K562 (cell line): ENCODE results near the gene SIK3. TPM values are rescaled to one million over a fixed set of nuclear protein-coding genes. Genes with fewer than 3 reads are reported as not detected.

Experiments used
- ARID1B ChIP-seq: fragments of 450-650 bp; IDR thresholded peaks from 2 replicates; pipeline ENCODE4 v1.6.1; 2016; ENCODE audit warnings: antibody characterized with exemption, mild to moderate bottlenecking, inconsistent platforms
- C11orf30 ChIP-seq: fragments of 450-650 bp; IDR thresholded peaks from 2 replicates; pipeline ENCODE4 v1.6.1; 2016; ENCODE audit warnings: low read depth, mild to moderate bottlenecking
- CAMTA2 ChIP-seq: fragments of 250-450 bp; sonication (Bioruptor Pico); conservative IDR thresholded peaks from 2 replicates; pipeline ENCODE4 v1.5.1; 2022
- CBFA2T3 ChIP-seq: fragments of 450-650 bp; IDR thresholded peaks from 2 replicates; pipeline ENCODE4 v1.6.1; 2017
- CEBPG ChIP-seq, 3 experiments: fragments of 200-800 bp in 1 of 3; sonication (Bioruptor generic) in 1 of 3; sonication (generic) in 1 of 3; formaldehyde crosslinking in 1 of 3; IDR thresholded peaks in 2 of 3; conservative IDR thresholded peaks in 1 of 3; 2 replicates each; pipeline versions ENCODE4 v1.6.1 to v1.8.0; 2016 to 2022; ENCODE audit warnings: missing compliant biosample characterization in 2 of 3, missing genetic modification characterization in 2 of 3, mild to moderate bottlenecking in 1 of 3, missing genetic modification reagents in 1 of 3
- CUX1 ChIP-seq: fragments of 200-800 bp; sonication (Bioruptor generic); IDR thresholded peaks from 2 replicates; pipeline ENCODE4 v1.6.1; 2016; ENCODE audit warnings: missing genetic modification characterization, missing compliant biosample characterization
- EHMT2 ChIP-seq: fragments of 450-650 bp; IDR thresholded peaks from 2 replicates; pipeline ENCODE4 v1.6.1; 2018; ENCODE audit warnings: antibody characterized with exemption
- ELF2 ChIP-seq: fragments of 250-450 bp; sonication (Bioruptor Pico); IDR thresholded peaks from 2 replicates; pipeline ENCODE4 v1.5.0; 2021; ENCODE audit warnings: mild to moderate bottlenecking
- IFI16 ChIP-seq: fragments of 250-450 bp; sonication (Bioruptor Pico); IDR thresholded peaks from 2 replicates; pipeline ENCODE4 v2.1.2; 2022; ENCODE audit warnings: mild to moderate bottlenecking, inconsistent platforms
- MCM3 ChIP-seq: fragments of 450-650 bp; IDR thresholded peaks from 2 replicates; pipeline ENCODE4 v1.6.1; 2016
- NFIX ChIP-seq: fragments of 250-450 bp; sonication (Bioruptor Pico); IDR thresholded peaks from 2 replicates; pipeline ENCODE4 v1.4.0; 2020; ENCODE audit warnings: low read depth, mild to moderate bottlenecking, moderate library complexity
- NR2C2 ChIP-seq, 2 experiments: fragments of 200-800 bp in 1 of 2; sonication (Bioruptor generic) in 1 of 2; sonication (generic) in 1 of 2; formaldehyde crosslinking in 1 of 2; IDR thresholded peaks; 2 replicates each; pipeline versions ENCODE4 v1.6.1 to v1.8.0; 2016 to 2022; ENCODE audit warnings: mild to moderate bottlenecking in 1 of 2, missing compliant biosample characterization in 1 of 2, missing genetic modification characterization in 1 of 2, missing genetic modification reagents in 1 of 2
- RAD51 ChIP-seq: fragments of 450-650 bp; IDR thresholded peaks from 2 replicates; pipeline ENCODE4 v1.7.1; 2016; ENCODE audit warnings: low read depth, mild to moderate bottlenecking, borderline replicate concordance
- TAF1 ChIP-seq: IDR thresholded peaks from 2 replicates; pipeline ENCODE4 v1.6.1; 2011; ENCODE audit warnings: mild to moderate bottlenecking, low read length, moderate library complexity; ENCODE audit not compliant: insufficient read depth, control insufficient read depth, severe bottlenecking; ENCODE audit errors: extremely low read depth
- TAF7 ChIP-seq: fragments of 450-650 bp; IDR thresholded peaks from 2 replicates; pipeline ENCODE4 v1.6.1; 2016; ENCODE audit warnings: missing genetic modification characterization, missing compliant biosample characterization
- TCF7 ChIP-seq: sonication (generic); IDR thresholded peaks from 2 replicates; pipeline ENCODE4 v1.6.1; 2016; ENCODE audit warnings: antibody characterized with exemption, borderline replicate concordance
- TRIM28 ChIP-seq: fragments of 450-650 bp; IDR thresholded peaks from 2 replicates; pipeline ENCODE4 v1.6.1; 2017
- ZBTB2 ChIP-seq: fragments of 450-650 bp; IDR thresholded peaks from 2 replicates; pipeline ENCODE4 v1.6.1; 2016; ENCODE audit warnings: antibody characterized with exemption
- ZBTB26 ChIP-seq: fragments of 450-650 bp; formaldehyde crosslinking; IDR thresholded peaks from 2 replicates; pipeline ENCODE4 v1.4.0; 2022; ENCODE audit warnings: missing genetic modification characterization
- ZC3H4 ChIP-seq: sonication (generic); formaldehyde crosslinking; IDR thresholded peaks from 2 replicates; pipeline ENCODE4 v1.9.0; 2021; ENCODE audit warnings: missing genetic modification reagents, borderline replicate concordance
- ZKSCAN8 ChIP-seq: fragments of 200-800 bp; sonication (Bioruptor generic); IDR thresholded peaks from 2 replicates; pipeline ENCODE4 v1.6.1; 2016; ENCODE audit warnings: missing genetic modification characterization, missing compliant biosample characterization
- ZNF436 ChIP-seq: fragments of 250-450, 450-650 bp; sonication (Bioruptor Pico); formaldehyde crosslinking; IDR thresholded peaks from 2 replicates; pipeline ENCODE4 v1.7.0; 2020; ENCODE audit warnings: mild to moderate bottlenecking
- ZNF668 ChIP-seq: fragments of 250-450 bp; sonication (Bioruptor Pico); IDR thresholded peaks from 2 replicates; pipeline ENCODE4 v1.8.0; 2022; ENCODE audit warnings: mild to moderate bottlenecking, inconsistent platforms
- ZSCAN29 ChIP-seq: fragments of 450-650 bp; IDR thresholded peaks from 2 replicates; pipeline ENCODE4 v1.6.1; 2017
- polyA plus RNA-seq, 8 experiments: library from polyadenylated mRNA; depleted of rRNA in 4 of 8; stranded (reverse) in 5 of 8; unstranded in 3 of 8; fragments of >200 nt; fragmentation: Nextera tagmentation in 2 of 8; fragmentation: Illumina TruSeq in 1 of 8; extraction: Ambion mirVana in 2 of 8; extraction: Trizol in 1 of 8; gene quantifications; 2 replicates each; pipeline versions ENCODE4 v1.2.1 to v1.2.3, GENCODE V29; 2011 to 2014; ENCODE audit warnings: inconsistent platforms in 1 of 8, missing spikeins in 1 of 8
- total RNA-seq, 7 experiments: library from RNA; depleted of rRNA in 6 of 7; stranded (reverse); fragments of >200 nt in 6 of 7; fragmentation: Illumina TruSeq in 2 of 7; extraction: Trizol in 2 of 7; gene quantifications; 2 replicates each; pipeline versions ENCODE4 v1.2.1 to v1.2.3, GENCODE V29; 2011 to 2021; ENCODE audit warnings: low replicate concordance in 1 of 7

SIK3 gene
- total and polyA plus RNA-seq, 9 of the 15 experiments (the other 6 are each of a cell fraction or from before 2014, with no cell fraction given): 1.6 to 21.6 (median 8.0) TPM

GRCh38 chr11:117039900-117040299 is 58.3 kb downstream of the SIK3 start (continued):
- TF ChIP-seq ZBTB26 (CRISPR knock-in tag): no peak
- no peak for TF ChIP-seq MCM3
- TF ChIP-seq CUX1 (CRISPR knock-in tag): no peak
- TF ChIP-seq ZKSCAN8 (CRISPR knock-in tag): no peak
- peak; percentile 46; the same call in 1 of the 2 replicates for TF ChIP-seq ARID1B
- no peak for TF ChIP-seq EHMT2
- TF ChIP-seq IFI16: no peak
- TF ChIP-seq TAF1: no peak
- TF ChIP-seq ZC3H4 (CRISPR knock-in tag): no peak
- TF ChIP-seq C11orf30: peak; percentile 43; the same call in 1 of the 2 replicates
- TF ChIP-seq ZBTB2: no peak
- 0 out of 2 replicates have a peak, but pooled peaks have one; percentile 14 for TF ChIP-seq CBFA2T3
- TF ChIP-seq CEBPG (CRISPR knock-in tag; IDR thresholded peaks at IDR 0.05): no peak
- TF ChIP-seq CEBPG (tag; conservative IDR thresholded peaks at IDR 0.05 in 1 of 2, IDR thresholded peaks at IDR 0.05 in 1 of 2): no peak
- TF ChIP-seq TAF7 (tag): no peak
- TF ChIP-seq ZSCAN29: no peak
- no peak for TF ChIP-seq RAD51
- no peak for TF ChIP-seq ZNF668 (CRISPR knock-in tag)
- TF ChIP-seq ELF2 (CRISPR knock-in tag): no peak
- no peak for TF ChIP-seq NR2C2 (CRISPR knock-in tag; IDR thresholded peaks at IDR 0.05)
- TF ChIP-seq NR2C2 (tag; IDR thresholded peaks at IDR 0.05): no peak
- no peak for TF ChIP-seq ZNF436 (CRISPR knock-in tag)
- no peak for TF ChIP-seq TRIM28
- TF ChIP-seq TCF7: no peak
- TF ChIP-seq NFIX: no peak
- TF ChIP-seq CAMTA2 (CRISPR knock-in tag): no peak
